ENCODE measurements around the gene KRCC1.
"Not testable (repeated sequence)": the region's sequence is repeated elsewhere in the genome, so short reads cannot be mapped to it uniquely, and the experiment has no call there.

GRCh38 chr2:87985902-87986301 lies 69.7 kb downstream of the KRCC1 start:
- TF ChIP-seq CTCF (IDR thresholded peaks at IDR 0.05); ZFX (IDR thresholded peaks at IDR 0.05; ENCODE audit: borderline replicate concordance): not testable (repeated sequence)
